ENCODE results near the gene NRXN2. TPM values are rescaled to one million over a fixed set of nuclear protein-coding genes. Genes with fewer than 3 reads are reported as not detected.
A peak's percentile ranks its signal among the peaks of the same experiment; 100 is the strongest.

The NRXN2 gene
- total RNA-seq, 2 donors from 2014 or later: 0.84 to 1.3 TPM

- peak; percentile 28 to 34 for ATAC-seq
- Mint-ChIP-seq H3K36me3 (no peaks in the 10 kb centered on the region), H3K27ac (no peak overlapping the region), H3K9me3 (no peaks in the 10 kb centered on the region)
- DNase-seq (ENCODE audit: low spot score in 2 of 2): no peak
Observed at GRCh38 chr11:64659417-64660144, 63.4 kb downstream of the NRXN2 start.

GRCh38 chr11:64658265-64658664, 64.7 kb downstream of the NRXN2 start:
- no peak for DNase-seq (ENCODE audit: low spot score in 2 of 2)
- Mint-ChIP-seq H3K36me3 (no peaks in the 10 kb centered on the region), H3K9me3 (no peaks in the 10 kb centered on the region), H3K27ac (no peak overlapping the region)
- ATAC-seq: no peak

- DNase-seq (ENCODE audit: low spot score in 2 of 2) (no peak), ATAC-seq (no peak)
- Mint-ChIP-seq H3K9me3 (no peaks in the 10 kb centered on the region), H3K27ac (no peak overlapping the region), H3K36me3 (no peaks in the 10 kb centered on the region)
Observed at GRCh38 chr11:64656862-64657261, 66.1 kb downstream of the NRXN2 start.

DNA sequence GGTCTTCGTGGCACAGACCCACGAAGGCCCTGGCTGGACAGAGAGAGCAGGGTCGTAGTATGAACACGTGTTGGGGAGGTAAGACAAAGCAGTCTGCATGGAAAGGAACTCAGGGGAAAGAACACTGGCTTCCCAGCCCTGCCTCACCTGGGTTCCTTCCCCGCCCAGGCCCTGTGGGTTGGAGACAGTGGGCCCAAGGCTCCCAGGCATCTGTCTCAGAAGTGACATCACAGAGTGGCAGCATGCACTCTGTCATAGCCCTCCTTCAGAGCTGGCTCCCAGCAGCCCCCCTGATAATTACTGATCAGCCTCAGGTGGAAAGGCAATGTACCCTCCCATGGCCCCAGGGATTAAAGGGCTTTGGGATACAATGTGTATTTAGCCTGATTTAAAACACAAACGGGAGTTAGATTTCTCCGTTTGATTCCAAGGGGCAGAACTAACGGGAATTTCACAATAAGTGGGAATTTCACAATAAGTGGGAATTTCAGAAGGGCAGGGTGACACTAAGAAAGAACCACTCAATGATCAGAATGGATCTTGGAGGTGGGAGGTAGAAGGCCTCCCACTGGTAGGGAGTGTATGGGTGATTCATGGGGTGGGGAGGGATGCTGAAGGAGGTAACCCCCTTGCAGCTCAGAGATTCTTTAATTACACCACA, 66.9 kb downstream of the NRXN2 start:
- Mint-ChIP-seq H3K9me3 (no peaks in the 10 kb centered on the region), H3K36me3 (no peaks in the 10 kb centered on the region), H3K27ac (no peak overlapping the region)
- DNase-seq (ENCODE audit: low spot score in 2 of 2) (no peak), ATAC-seq (no peak)

- ATAC-seq: no peak
Observed at GRCh38 chr11:64654958-64655541, 67.9 kb downstream of the NRXN2 start.

GRCh38 chr11:64654439-64654838, 68.6 kb downstream of the NRXN2 start:
- H3K9me3 Mint-ChIP-seq: no peaks in the 10 kb centered on the region
- H3K27ac Mint-ChIP-seq: no peak overlapping the region
- no peaks in the 10 kb centered on the region for H3K36me3 Mint-ChIP-seq
- ATAC-seq: no peak
- DNase-seq (ENCODE audit: low spot score in 2 of 2): no peak

More at GRCh38 chr11:64654958-64655541, 67.9 kb downstream of the NRXN2 start:
- no peak for DNase-seq (ENCODE audit: low spot score in 2 of 2)
- Mint-ChIP-seq H3K9me3 (no peaks in the 10 kb centered on the region), H3K27ac (peak overlapping the region in 1 of 2 donors; percentile 3), H3K36me3 (no peaks in the 10 kb centered on the region)

DNA sequence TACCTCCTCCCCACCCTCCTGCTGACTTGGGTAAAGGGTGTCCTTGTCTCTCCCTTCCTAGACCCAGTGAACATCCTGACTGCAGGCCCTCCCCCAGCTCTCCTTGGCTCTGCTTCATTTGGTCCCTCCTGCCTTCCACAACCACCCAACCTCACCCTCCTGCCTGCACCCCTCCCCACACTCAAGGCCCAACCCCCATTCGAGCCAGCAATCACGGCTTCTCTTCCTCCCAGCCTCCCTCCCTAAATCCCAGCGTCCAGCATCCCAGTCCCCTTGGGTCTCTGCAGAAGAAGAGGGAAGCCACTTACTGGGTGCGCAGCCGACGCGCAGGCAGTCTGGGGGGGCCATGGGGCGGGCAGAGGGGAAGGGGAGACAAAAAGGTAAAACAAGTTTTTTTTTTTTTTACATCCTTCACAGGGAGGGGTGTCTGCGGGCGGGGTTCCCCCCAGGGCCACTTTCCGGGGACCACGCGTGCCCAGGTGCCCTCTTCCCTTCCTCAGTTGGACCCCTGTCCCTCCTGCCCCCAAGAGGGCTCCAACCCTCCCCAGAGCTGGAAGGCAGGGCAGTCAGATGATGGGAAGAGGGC, 69.5 kb downstream of the NRXN2 start:
- no peaks in the 10 kb centered on the region for H3K36me3 Mint-ChIP-seq
- peak overlapping the region in 1 of 2 donors; percentile 1 for H3K27ac Mint-ChIP-seq
- ATAC-seq: no peak

GRCh38 chr11:64652586-64653387, 70.2 kb downstream of the NRXN2 start:
- DNase-seq (ENCODE audit: low spot score in 2 of 2) (peak in 1 of 2 donors; percentile 88), ATAC-seq (peak; percentile 78 to 79)
- no peaks in the 10 kb centered on the region for H3K9me3 Mint-ChIP-seq
- H3K27ac Mint-ChIP-seq: peak overlapping the region in 1 of 2 donors; percentile 1
- no peaks in the 10 kb centered on the region for H3K36me3 Mint-ChIP-seq

More for the DNA sequence above, 69.5 kb downstream of the NRXN2 start:
- no peaks in the 10 kb centered on the region for H3K9me3 Mint-ChIP-seq
- no peak for DNase-seq (ENCODE audit: low spot score in 2 of 2)

- DNase-seq (ENCODE audit: low spot score in 2 of 2) (no peak), ATAC-seq (no peak)
- Mint-ChIP-seq H3K9me3 (no peaks in the 10 kb centered on the region), H3K27ac (no peak overlapping the region), H3K36me3 (no peaks in the 10 kb centered on the region)
Observed at GRCh38 chr11:64650923-64651523, 72.0 kb downstream of the NRXN2 start.

GRCh38 chr11:64649291-64649697, 73.7 kb downstream of the NRXN2 start:
- DNase-seq (ENCODE audit: low spot score in 2 of 2): no peak
- peak in 1 of 2 donors; percentile 32 for ATAC-seq
- no peaks in the 10 kb centered on the region for H3K36me3 Mint-ChIP-seq
- no peaks in the 10 kb centered on the region for H3K9me3 Mint-ChIP-seq
- H3K27ac Mint-ChIP-seq: no peak overlapping the region

- DNase-seq (ENCODE audit: low spot score in 2 of 2) (no peak), ATAC-seq (no peak)
- H3K9me3 Mint-ChIP-seq: no peaks in the 10 kb centered on the region
- H3K27ac Mint-ChIP-seq: no peak overlapping the region
- H3K36me3 Mint-ChIP-seq: no peaks in the 10 kb centered on the region
Observed at GRCh38 chr11:64648551-64648950, 74.4 kb downstream of the NRXN2 start.

DNA sequence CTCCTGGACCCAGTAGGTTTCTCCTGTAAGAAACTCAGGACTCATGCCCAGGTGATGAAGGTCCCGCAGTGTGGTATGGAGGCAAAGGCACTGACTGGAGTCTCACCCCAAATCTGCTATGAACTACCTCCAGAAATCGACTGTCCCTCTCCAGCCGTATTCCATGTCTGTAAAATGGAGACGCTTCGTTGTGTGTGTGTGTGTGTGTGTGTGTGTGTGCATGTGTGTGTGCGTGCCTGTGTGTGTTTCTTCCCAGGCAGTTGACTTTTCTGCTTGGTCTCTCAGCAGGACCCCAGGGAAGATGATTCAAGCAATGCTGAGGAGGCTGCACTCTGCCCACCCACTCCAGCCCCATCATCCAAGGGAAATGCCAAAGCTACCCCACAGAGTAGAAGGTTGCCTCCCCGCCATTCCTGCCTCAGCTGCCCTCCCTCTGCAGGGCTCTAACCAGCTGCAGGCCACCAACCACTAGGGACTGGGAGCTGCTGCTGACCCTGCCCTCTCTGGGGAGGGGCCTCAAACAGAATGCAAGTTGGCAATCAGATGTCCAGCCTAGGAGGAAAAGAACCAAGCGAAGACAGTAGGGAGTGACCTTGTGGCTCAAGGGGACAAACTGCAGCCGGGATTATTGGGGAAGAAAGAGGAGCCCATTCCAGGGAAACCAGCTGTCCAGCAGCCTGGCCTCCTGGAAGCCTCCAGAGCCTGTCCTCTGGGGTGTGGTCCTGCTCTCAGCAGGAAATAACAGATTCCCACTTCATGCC, 75.8 kb downstream of the NRXN2 start:
- DNase-seq (ENCODE audit: low spot score in 2 of 2) (no peak), ATAC-seq (no peak)
- no peak overlapping the region for H3K27ac Mint-ChIP-seq
- H3K36me3 Mint-ChIP-seq: no peaks in the 10 kb centered on the region
- H3K9me3 Mint-ChIP-seq: no peaks in the 10 kb centered on the region

DNA sequence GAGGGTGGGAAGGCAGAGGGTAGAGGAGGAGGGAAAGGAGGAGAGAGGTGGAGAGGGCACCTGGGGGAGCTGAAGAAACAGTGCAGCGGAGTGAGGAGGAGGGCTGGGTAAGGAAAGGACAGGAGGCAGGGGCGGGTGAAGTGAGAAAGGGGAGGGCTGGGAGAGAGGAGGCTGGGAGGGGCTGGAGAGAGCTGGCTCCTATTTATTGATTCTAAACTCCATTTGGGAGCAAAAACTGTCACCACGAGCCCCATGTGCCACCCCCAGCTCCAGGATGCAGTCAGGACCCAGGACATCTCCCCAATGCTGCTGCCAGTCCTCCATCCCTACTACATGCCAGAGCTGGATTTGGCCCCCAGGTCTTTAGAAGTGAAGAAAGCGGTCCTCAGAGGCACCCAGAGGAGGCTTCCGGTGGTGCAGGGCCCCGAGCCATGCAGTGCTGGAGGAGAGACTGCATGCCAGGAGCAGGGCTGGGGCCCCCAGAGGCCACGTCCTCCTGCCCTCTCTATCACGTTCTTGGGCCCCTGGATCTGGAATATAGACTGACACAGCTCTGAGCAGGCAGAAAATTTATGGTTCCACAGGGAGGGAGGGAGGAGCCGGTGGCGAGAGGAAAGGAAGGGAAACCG, 78.2 kb downstream of the NRXN2 start:
- Mint-ChIP-seq H3K36me3 (no peaks in the 10 kb centered on the region), H3K9me3 (no peaks in the 10 kb centered on the region), H3K27ac (no peak overlapping the region)
- peak in 1 of 2 donors; percentile 49 for ATAC-seq
- no peak for DNase-seq (ENCODE audit: low spot score in 2 of 2)

GRCh38 chr11:64643920-64644646, 78.9 kb downstream of the NRXN2 start:
- ATAC-seq: no peak
- Mint-ChIP-seq H3K9me3 (no peaks in the 10 kb centered on the region), H3K36me3 (no peaks in the 10 kb centered on the region), H3K27ac (no peak overlapping the region)
- DNase-seq (ENCODE audit: low spot score in 2 of 2): no peak
